OCI-LY7 (cell line): Measurements from ENCODE around the gene ZBTB34. TPM values are rescaled to one million over a fixed set of nuclear protein-coding genes. Genes with fewer than 3 reads are reported as not detected.

Source experiments
- BruUV-seq: library from RNA; stranded (reverse); fragments of 400-500 nt; replicated peaks from 2 replicates; lab custom pipeline; 2021; lab: Mats Ljungman, UMichigan
- CTCF ChIA-PET: fragments of 300-600 bp; sonication (Branson Sonifier 250); formaldehyde crosslinking; loops from one replicate; lab custom pipeline; 2022; ENCODE audit warnings: antibody characterized with exemption; ENCODE audit not compliant: unreplicated experiment; lab: Charles Lee
- POLR2A ChIA-PET: fragments of 300-600 bp; sonication (Branson Sonifier 250); formaldehyde crosslinking; loops from one replicate; lab custom pipeline; 2022; ENCODE audit warnings: antibody characterized with exemption; lab: Charles Lee
- DNase-seq: peaks from one replicate; pipeline ENCODE4 v3.0.0-alpha.2; 2015; ENCODE audit warnings: low spot score
- H2AFZ ChIP-seq: fragments of 200-600 bp; sonication (generic), shearing (Covaris generic); 2 replicates; pipeline ENCODE4 v1.6.1; 2014; ENCODE audit warnings: mild to moderate bottlenecking, antibody characterized with exemption, low read length, moderate library complexity
- H3K27ac ChIP-seq: fragments of 200-600 bp; sonication (generic); 2 replicates; pipeline ENCODE4 v1.5.1; 2014; ENCODE audit warnings: mixed run types, low read depth, mild to moderate bottlenecking, moderate library complexity, low read length, inconsistent platforms; ENCODE audit not compliant: poor library complexity, severe bottlenecking
- H3K36me3 ChIP-seq: fragments of 200-600 bp; sonication (generic); 2 replicates; pipeline ENCODE4 v1.6.1; 2014; ENCODE audit warnings: mild to moderate bottlenecking, antibody characterized with exemption, low read length, moderate library complexity, mixed read lengths; ENCODE audit not compliant: insufficient read depth
- H3K4me1 ChIP-seq: fragments of 200-600 bp; sonication (generic); 2 replicates; pipeline ENCODE4 v1.5.1; 2014; ENCODE audit warnings: mild to moderate bottlenecking, low read length; ENCODE audit not compliant: insufficient read depth, poor library complexity, severe bottlenecking
- H3K4me2 ChIP-seq: fragments of 200-600 bp; sonication (generic); 2 replicates; pipeline ENCODE4 v1.6.1; 2014; ENCODE audit warnings: mild to moderate bottlenecking, low read length
- H3K4me3 ChIP-seq: fragments of 200-600 bp; sonication (generic); 2 replicates; pipeline ENCODE4 v1.5.1; 2014; ENCODE audit warnings: mild to moderate bottlenecking, low read depth, low read length; ENCODE audit not compliant: poor library complexity, severe bottlenecking
- H3K79me2 ChIP-seq: fragments of 200-600 bp; sonication (generic); 2 replicates; pipeline ENCODE4 v1.6.1; 2016; ENCODE audit warnings: low read depth, mild to moderate bottlenecking, low read length, moderate library complexity, mixed read lengths; ENCODE audit not compliant: insufficient read depth
- H3K9me2 ChIP-seq: fragments of 200-600 bp; sonication (generic); 2 replicates; pipeline ENCODE4 v1.6.1; 2016; ENCODE audit warnings: mild to moderate bottlenecking, low read length, mixed read lengths; ENCODE audit not compliant: insufficient read depth
- H3K9me3 ChIP-seq: fragments of 200-600 bp; sonication (generic); 2 replicates; pipeline ENCODE4 v1.6.1; 2014; ENCODE audit warnings: mild to moderate bottlenecking, mixed run types, low read length, mixed read lengths
- H4K20me1 ChIP-seq: fragments of 200-600 bp; sonication (generic); 2 replicates; pipeline ENCODE4 v1.6.1; 2014; ENCODE audit warnings: mild to moderate bottlenecking, antibody characterized with exemption, low read length, moderate library complexity, mixed read lengths; ENCODE audit not compliant: insufficient read depth
- EZH2phosphoT487 ChIP-seq: fragments of 200-600 bp; sonication (generic); IDR thresholded peaks from 2 replicates; pipeline ENCODE4 v1.6.1; 2018; ENCODE audit warnings: low read depth, borderline replicate concordance, mild to moderate bottlenecking, mixed run types, antibody characterized with exemption, low read length, moderate library complexity, mixed read lengths
- intact Hi-C: fragments of 100-400 bp; cut with micrococcal nuclease; formaldehyde crosslinking; loops from one replicate; pipeline ENCODE4 v1.10.0; 2022; ENCODE audit not compliant: unreplicated experiment
- total RNA-seq, 2 experiments: library from RNA; depleted of rRNA in 1 of 2; stranded (reverse); fragments of >200 nt in 1 of 2; shearing (Covaris generic) in 1 of 2; gene quantifications; 2 replicates each; pipeline ENCODE4 v1.2.3, GENCODE V29; 2014 to 2022
- TF ChIP-seq, protein P1 (sequence below): fragments of 200-600 bp; sonication (generic); conservative IDR thresholded peaks from 2 replicates; pipeline ENCODE4 v1.5.1; 2014; ENCODE audit warnings: mild to moderate bottlenecking, antibody characterized with exemption, low read length, moderate library complexity, mixed read lengths

The ZBTB34 gene
- total RNA-seq, 2 experiments from 2014 or later: 6.5 to 11.3 TPM

DNA sequence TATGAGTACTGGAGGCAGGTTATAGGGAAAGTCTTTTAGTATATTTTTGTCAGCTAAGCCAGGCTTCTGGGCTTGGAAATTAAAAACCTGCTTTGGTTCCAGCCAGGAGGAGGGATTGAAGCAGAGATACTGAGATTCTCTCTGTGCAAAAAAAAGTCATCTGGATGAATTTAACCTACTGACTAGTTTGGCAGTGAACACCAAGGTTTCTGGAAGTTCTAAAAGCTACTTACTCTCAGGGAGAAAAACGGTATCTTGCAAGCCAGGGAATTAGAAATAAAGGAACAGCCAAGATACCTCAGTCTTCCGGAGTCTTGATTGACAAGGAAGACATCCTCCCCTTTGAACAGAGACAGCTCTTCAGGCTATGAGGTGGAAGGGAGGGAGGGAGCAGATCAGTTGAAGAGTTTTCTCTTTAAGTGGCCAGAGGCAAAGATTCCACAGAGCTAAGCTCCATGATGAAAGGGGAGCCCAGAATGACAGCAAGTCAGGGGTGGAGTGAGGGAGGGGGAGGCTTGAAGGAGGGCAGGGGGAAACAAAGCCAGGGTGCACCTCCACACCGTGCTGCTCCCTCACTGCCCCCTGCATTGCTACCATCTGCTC lies 8.3 kb upstream of the ZBTB34 start:
- CTCF ChIA-PET: no interaction called here

GRCh38 chr9:126853667-126854066 lies 6.8 kb upstream of the ZBTB34 start:
- intact Hi-C loops: no loop called here
- no peak overlapping the region for H3K4me2 ChIP-seq
- no peaks in the 10 kb centered on the region for H3K36me3 ChIP-seq
- no peak overlapping the region for H2AFZ ChIP-seq
- ChIA-PET CTCF (no interaction called here), POLR2A (no interaction called here)
- H3K9me2 ChIP-seq: no peaks in the 10 kb centered on the region
- TF ChIP-seq, protein P1, sequence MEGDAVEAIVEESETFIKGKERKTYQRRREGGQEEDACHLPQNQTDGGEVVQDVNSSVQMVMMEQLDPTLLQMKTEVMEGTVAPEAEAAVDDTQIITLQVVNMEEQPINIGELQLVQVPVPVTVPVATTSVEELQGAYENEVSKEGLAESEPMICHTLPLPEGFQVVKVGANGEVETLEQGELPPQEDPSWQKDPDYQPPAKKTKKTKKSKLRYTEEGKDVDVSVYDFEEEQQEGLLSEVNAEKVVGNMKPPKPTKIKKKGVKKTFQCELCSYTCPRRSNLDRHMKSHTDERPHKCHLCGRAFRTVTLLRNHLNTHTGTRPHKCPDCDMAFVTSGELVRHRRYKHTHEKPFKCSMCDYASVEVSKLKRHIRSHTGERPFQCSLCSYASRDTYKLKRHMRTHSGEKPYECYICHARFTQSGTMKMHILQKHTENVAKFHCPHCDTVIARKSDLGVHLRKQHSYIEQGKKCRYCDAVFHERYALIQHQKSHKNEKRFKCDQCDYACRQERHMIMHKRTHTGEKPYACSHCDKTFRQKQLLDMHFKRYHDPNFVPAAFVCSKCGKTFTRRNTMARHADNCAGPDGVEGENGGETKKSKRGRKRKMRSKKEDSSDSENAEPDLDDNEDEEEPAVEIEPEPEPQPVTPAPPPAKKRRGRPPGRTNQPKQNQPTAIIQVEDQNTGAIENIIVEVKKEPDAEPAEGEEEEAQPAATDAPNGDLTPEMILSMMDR: no peak
- TF ChIP-seq EZH2phosphoT487: no peak
- BruUV-seq: no TSS peak
- H3K79me2 ChIP-seq: no peaks in the 10 kb centered on the region
- no peaks in the 10 kb centered on the region for H4K20me1 ChIP-seq
- no peak overlapping the region for H3K27ac ChIP-seq
- H3K4me1 ChIP-seq: no peaks in the 10 kb centered on the region
- no peak for DNase-seq
- H3K9me3 ChIP-seq: no peaks in the 10 kb centered on the region
- no peak overlapping the region for H3K4me3 ChIP-seq

More for the DNA sequence above, 8.3 kb upstream of the ZBTB34 start:
- POLR2A ChIA-PET: no interaction called here
- Histone ChIP-seq H3K27ac (no peak overlapping the region), H3K79me2 (no peaks in the 10 kb centered on the region), H3K36me3 (no peaks in the 10 kb centered on the region), H3K4me3 (no peak overlapping the region), H2AFZ (no peak overlapping the region), H3K4me2 (no peak overlapping the region), H4K20me1 (no peaks in the 10 kb centered on the region), H3K9me2 (no peaks in the 10 kb centered on the region), H3K4me1 (no peaks in the 10 kb centered on the region), H3K9me3 (no peaks in the 10 kb centered on the region)
- intact Hi-C loops: no loop called here
- DNase-seq: no peak
- BruUV-seq: no TSS peak
- TF ChIP-seq EZH2phosphoT487: no peak
- TF ChIP-seq, protein P1: no peak

GRCh38 chr9:126854734-126855133 lies 5.7 kb upstream of the ZBTB34 start:
- TF ChIP-seq, protein P1: no peak
- TF ChIP-seq EZH2phosphoT487: no peak
- Histone ChIP-seq H4K20me1 (no peaks in the 10 kb centered on the region), H3K27ac (no peak overlapping the region), H3K4me2 (no peak overlapping the region), H2AFZ (no peak overlapping the region), H3K9me3 (no peaks in the 10 kb centered on the region), H3K4me1 (peaks cover 4% of the 10 kb centered on the region), H3K79me2 (no peaks in the 10 kb centered on the region), H3K9me2 (no peaks in the 10 kb centered on the region), H3K4me3 (no peak overlapping the region), H3K36me3 (no peaks in the 10 kb centered on the region)
- ChIA-PET CTCF (no interaction called here), POLR2A (interaction anchor here (0.7 kb wide), 1 partner anchor 129 kb away, joined by 9 read pairs; no protein-coding TSS in a partner anchor)
- intact Hi-C loops: no loop called here
- BruUV-seq: no TSS peak
- DNase-seq: no peak
